Psoas muscle (tissue), 8 donors: Measurements from ENCODE around the gene DGKA. TPM values are rescaled to one million over a fixed set of nuclear protein-coding genes. Genes with fewer than 3 reads are reported as not detected.

ENCODE experiments used
- ATAC-seq, 4 donors: fragments of 200-7000 bp; cut with Tn5 transposase; one replicate each; pipeline ENCODE4 v1.9.1; 2020; ENCODE audit warnings: moderate library complexity in 3 of 4, mild to moderate bottlenecking in 2 of 4
- DNase-seq, 2 donors: peaks; one replicate each; pipeline ENCODE4 v3.0.0-alpha.2; 2020
- H3K27ac ChIP-seq: fragments of 200-600 bp; one replicate; pipeline ENCODE4 v1.8.0; 2022
- H3K27me3 ChIP-seq, 3 donors: fragments of 200-600 bp in 1 of 3; one replicate each; pipeline versions ENCODE4 v1.6.1 to v1.8.0; 2013 to 2022; ENCODE audit warnings: low read length in 2 of 3, mild to moderate bottlenecking in 2 of 3, moderate library complexity in 1 of 3; ENCODE audit not compliant: insufficient read depth in 3 of 3
- H3K36me3 ChIP-seq, 2 donors: fragments of 200-600 bp in 1 of 2; one replicate each; pipeline versions ENCODE4 v1.6.1 to v1.8.0; 2013 to 2022; ENCODE audit warnings: low read depth in 1 of 2, mild to moderate bottlenecking in 1 of 2, moderate library complexity in 1 of 2; ENCODE audit not compliant: insufficient read depth in 1 of 2
- H3K4me1 ChIP-seq: fragments of 200-600 bp; one replicate; pipeline ENCODE4 v1.8.0; 2022
- H3K4me3 ChIP-seq: fragments of 200-600 bp; one replicate; pipeline ENCODE4 v1.8.0; 2022; ENCODE audit warnings: mild to moderate bottlenecking
- H3K9me3 ChIP-seq: fragments of 200-600 bp; one replicate; pipeline ENCODE4 v1.8.0; 2022
- CTCF ChIP-seq: fragments of 200-600 bp; IDR thresholded peaks from one replicate; pipeline ENCODE4 v1.8.0; 2022; ENCODE audit warnings: antibody characterized with exemption
- WGBS, 3 donors: extraction: QIAGEN DNeasy Blood & Tissue Kit; methylation state at CpG; one replicate each; pipeline versions ENCODE4 v1.1.6 to v1.1.7; 2013; 5-methylcytosine and 5-hydroxymethylcytosine counted together
- intact Hi-C, 2 donors: fragments of 100-400 bp; cut with DNase I; formaldehyde crosslinking; loops; one replicate each; pipeline versions ENCODE4 v1.11.0 to v1.14.2; 2022
- polyA plus RNA-seq, 3 donors: library from polyadenylated mRNA; stranded (reverse); fragments of 200-250 nt; gene quantifications; one replicate each; pipeline ENCODE4 v1.2.3, GENCODE V29; 2013
- total RNA-seq, 4 donors: library from RNA; stranded (reverse); fragmentation: NEBNext Ultra II Directional in 2 of 4; extraction: Animal tissue kit (Norgen Biotek cat#: 25700) in 2 of 4; gene quantifications; one replicate each; pipeline versions ENCODE4 v1.2.1 to v1.2.4, GENCODE V29; 2021 to 2023
- donor health status: healthy with polysubstance abuse.
- donor health status: DM: no; HTN: no; CAD: no; lungs with moderate emphysema.
- donor health status: Bipolar disorder and iron deficiency.
- donor health status: healthy.
- donor health status: DM: yes; HTN: yes; CAD: no.
- donor health status: DM: no; HTN: no; CAD: no.
- donor health status: DM: no; HTN: no; CAD: no.
- donor health status: DM: yes; HTN: yes; CAD: no.

DGKA gene
- total and polyA plus RNA-seq, 7 donors: 2.0 to 5.4 (median 4.3) TPM

GRCh38 chr12:55937981-55938380 is 7.0 kb downstream of the DGKA start:
- H3K27ac ChIP-seq: no peak overlapping the region
- ATAC-seq (no peak), DNase-seq (no peak)
- intact Hi-C loops: loop anchor here in 1 of 2 donors (10.0 kb wide), 1 partner anchor 273 kb away; no protein-coding TSS in a partner anchor
- WGBS, 3 donors: 76 to 85% (median 81%) methylated on average over 2 of the region's 2 CpGs
- H3K9me3 ChIP-seq: no peaks in the 10 kb centered on the region
- H3K4me1 ChIP-seq: peaks cover 2% of the 10 kb centered on the region
- no peak overlapping the region for H3K4me3 ChIP-seq
- no peak for TF ChIP-seq CTCF
- peaks cover 0 to 14% (median 5%) of the 10 kb centered on the region in 3 donors for H3K27me3 ChIP-seq
- no peaks in the 10 kb centered on the region for H3K36me3 ChIP-seq

GRCh38 chr12:55938826-55939501 is 8.0 kb downstream of the DGKA start:
- intact Hi-C loops: loop anchor here in 1 of 2 donors (10.0 kb wide), 1 partner anchor 274 kb away; no protein-coding TSS in a partner anchor
- Histone ChIP-seq H3K27me3 (peaks cover 0 to 5% (median 4%) of the 10 kb centered on the region in 3 donors), H3K9me3 (no peaks in the 10 kb centered on the region), H3K4me3 (no peak overlapping the region), H3K4me1 (no peaks in the 10 kb centered on the region), H3K27ac (no peak overlapping the region), H3K36me3 (no peaks in the 10 kb centered on the region)
- DNase-seq (no peak), ATAC-seq (no peak)
- WGBS, 3 donors: 92 to 94% (median 93%) methylated on average over 8 of the region's 8 CpGs
- no peak for TF ChIP-seq CTCF

GRCh38 chr12:55940065-55940732 is 9.2 kb downstream of the DGKA start:
- H3K27ac ChIP-seq: no peak overlapping the region

GRCh38 chr12:55942055-55942454 is 11.1 kb downstream of the DGKA start:
- no peaks in the 10 kb centered on the region for H3K9me3 ChIP-seq
- H3K27ac ChIP-seq: no peak overlapping the region
- ATAC-seq: no peak
- DNase-seq: no peak
- H3K36me3 ChIP-seq: no peaks in the 10 kb centered on the region
- intact Hi-C loops: no loop called here
- H3K4me1 ChIP-seq: no peaks in the 10 kb centered on the region
- H3K4me3 ChIP-seq: no peak overlapping the region
- 85 to 87% (median 85%) methylated on average over 4 of the region's 4 CpGs for WGBS, 3 donors
- no peak for TF ChIP-seq CTCF
- H3K27me3 ChIP-seq: peaks cover 0 to 2% (median 0%) of the 10 kb centered on the region in 3 donors

More at GRCh38 chr12:55940065-55940732, 9.2 kb downstream of the DGKA start:
- Histone ChIP-seq H3K27me3 (peaks cover 0 to 5% (median 0%) of the 10 kb centered on the region in 3 donors), H3K9me3 (no peaks in the 10 kb centered on the region), H3K36me3 (no peaks in the 10 kb centered on the region), H3K4me3 (peak overlapping the region; percentile 42), H3K4me1 (no peaks in the 10 kb centered on the region)
- intact Hi-C loops: loop anchor here (2.0 kb wide), 1 partner anchor 201 kb away; no protein-coding TSS in a partner anchor
- TF ChIP-seq CTCF: peak; percentile 83
- peak; percentile 97 to 99 (median 98) for ATAC-seq
- 9 to 16% (median 11%) methylated on average over 14 to 18 of the region's 18 CpGs for WGBS, 3 donors
- DNase-seq: peak; percentile 82 to 88
